ENCODE results near the gene CD7.

- no peak for TF ChIP-seq CTCF (IDR thresholded peaks at IDR 0.05; ENCODE audit: low read depth, low read length, poor library complexity, severe bottlenecking)
- no peak for TF ChIP-seq EZH2phosphoT487 (IDR thresholded peaks at IDR 0.05; ENCODE audit: borderline replicate concordance, low read length)
Measured at GRCh38 chr17:82348866-82349265, 31.5 kb upstream of the CD7 start.

All from DOHH2 (cell line).